ENCODE results near the gene FMNL1.

FMNL1 gene

GRCh38 chr17:45292696-45293412 lies 71.2 kb downstream of the FMNL1 start:
- no peak for DNase-seq (ENCODE audit: low spot score)
- in situ Hi-C loops (cut with MboI; ENCODE audit: low pct_unique_long_range_greater_than_20kb, low sequenced_read_pairs, unreplicated experiment), result no loop called here
- TF ChIP-seq CTCF (IDR thresholded peaks at IDR 0.05; ENCODE audit: extremely low read depth, insufficient read depth, missing control alignments), result no peak

DNA sequence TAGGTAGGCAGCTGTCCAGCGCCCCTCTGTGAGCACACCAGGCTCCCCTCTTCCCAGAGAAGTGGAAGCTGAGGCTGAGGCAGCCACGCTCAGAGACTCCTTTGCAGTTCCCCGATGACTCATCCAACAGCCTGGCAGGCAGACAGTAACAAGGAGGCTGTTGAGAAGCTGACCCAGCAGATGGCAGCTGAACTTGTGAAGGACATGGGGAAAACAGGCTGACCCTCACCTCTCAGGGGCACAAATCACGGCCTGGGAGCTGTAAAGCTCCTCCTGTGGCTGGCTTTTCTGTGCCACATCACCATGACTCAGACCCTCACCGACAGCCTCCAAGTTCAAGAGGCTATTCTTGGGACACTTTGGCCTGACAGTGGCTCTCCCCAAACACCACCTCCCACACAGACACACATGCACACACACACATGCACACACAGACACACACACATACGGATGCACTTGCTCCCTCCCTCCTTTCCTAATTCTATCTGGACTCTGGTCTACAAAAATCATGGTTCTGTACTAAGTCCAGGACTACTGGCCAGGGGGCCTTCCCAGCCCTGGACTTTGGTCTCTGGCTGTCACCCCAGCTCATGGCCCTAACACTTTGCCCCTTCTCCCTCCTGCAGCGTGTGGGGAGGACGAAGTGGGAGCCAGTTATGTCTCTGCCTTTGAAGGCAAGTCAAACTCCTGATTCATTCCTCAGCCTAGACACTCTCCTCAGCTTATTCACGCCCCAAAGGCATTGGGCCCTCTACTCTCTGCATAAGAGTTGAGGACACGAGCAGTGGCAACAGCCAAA lies 71.9 kb downstream of the FMNL1 start:
- DNase-seq (ENCODE audit: low spot score), result no peak
- in situ Hi-C loops (cut with MboI; ENCODE audit: low pct_unique_long_range_greater_than_20kb, low sequenced_read_pairs, unreplicated experiment), result no loop called here
- TF ChIP-seq CTCF (IDR thresholded peaks at IDR 0.05; ENCODE audit: extremely low read depth, insufficient read depth, missing control alignments), result no peak

- in situ Hi-C loops (cut with MboI; ENCODE audit: low pct_unique_long_range_greater_than_20kb, low sequenced_read_pairs, unreplicated experiment), result no loop called here
- DNase-seq (ENCODE audit: low spot score), result no peak
- TF ChIP-seq CTCF (IDR thresholded peaks at IDR 0.05; ENCODE audit: extremely low read depth, insufficient read depth, missing control alignments), result no peak
Measured at GRCh38 chr17:45294506-45294905, 72.8 kb downstream of the FMNL1 start.

- in situ Hi-C loops (cut with MboI; ENCODE audit: low pct_unique_long_range_greater_than_20kb, low sequenced_read_pairs, unreplicated experiment), result no loop called here
- TF ChIP-seq CTCF (IDR thresholded peaks at IDR 0.05; ENCODE audit: extremely low read depth, insufficient read depth, missing control alignments), result no peak
- DNase-seq (ENCODE audit: low spot score), result no peak
Measured at GRCh38 chr17:45296003-45296832, 74.5 kb downstream of the FMNL1 start.

DNA sequence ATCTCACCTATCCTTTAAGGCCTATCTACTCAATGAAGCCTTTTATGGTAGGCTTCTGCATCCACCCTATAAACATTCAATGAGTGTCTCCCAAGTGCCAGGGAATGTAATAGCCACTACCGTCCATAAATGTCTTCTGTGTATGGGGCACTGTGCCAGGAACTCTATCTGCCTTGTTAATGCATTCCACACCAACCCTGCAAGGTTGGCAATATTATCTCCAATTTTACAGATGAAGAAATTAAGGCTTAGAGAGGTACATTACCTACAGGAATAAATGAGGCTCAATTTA lies 75.1 kb downstream of the FMNL1 start:
- TF ChIP-seq CTCF (IDR thresholded peaks at IDR 0.05; ENCODE audit: extremely low read depth, insufficient read depth, missing control alignments), result no peak
- in situ Hi-C loops (cut with MboI; ENCODE audit: low pct_unique_long_range_greater_than_20kb, low sequenced_read_pairs, unreplicated experiment), result no loop called here
- no peak for DNase-seq (ENCODE audit: low spot score)

Data from GM13977 (cell line).